Calu3 (cell line): ENCODE data around the gene EPB41L5. TPM values are rescaled to one million over a fixed set of nuclear protein-coding genes. Genes with fewer than 3 reads are reported as not detected.

ENCODE experiments used
- BruUV-seq: library from RNA; stranded (reverse); fragments of 400-500 nt; replicated peaks from 2 replicates; lab custom pipeline; 2021; lab: Mats Ljungman, UMichigan
- CTCF ChIA-PET: fragments of 300-600 bp; sonication (Branson Sonifier 250); formaldehyde crosslinking; loops from one replicate; lab custom pipeline; 2022; ENCODE audit warnings: antibody characterized with exemption; lab: Charles Lee
- DNase-seq: peaks from one replicate; pipeline ENCODE4 v3.0.0; 2022
- H3K27ac Mint-ChIP-seq: one replicate; pipeline ENCODE4 v1.8.0; 2022; ENCODE audit warnings: mixed read lengths; ENCODE audit not compliant: unreplicated experiment
- H3K27me3 Mint-ChIP-seq: one replicate; pipeline ENCODE4 v1.8.0; 2022; ENCODE audit warnings: mixed read lengths; ENCODE audit not compliant: unreplicated experiment
- H3K36me3 Mint-ChIP-seq: one replicate; pipeline ENCODE4 v1.8.0; 2022; ENCODE audit warnings: mild to moderate bottlenecking, moderate library complexity, mixed read lengths; ENCODE audit not compliant: insufficient read depth, unreplicated experiment
- H3K4me1 Mint-ChIP-seq: one replicate; pipeline ENCODE4 v1.8.0; 2022; ENCODE audit warnings: mild to moderate bottlenecking, low read depth, mixed read lengths; ENCODE audit not compliant: unreplicated experiment
- H3K4me3 Mint-ChIP-seq: one replicate; pipeline ENCODE4 v1.8.0; 2022; ENCODE audit warnings: mild to moderate bottlenecking, low read depth, moderate library complexity, mixed read lengths; ENCODE audit not compliant: unreplicated experiment
- H3K9me3 Mint-ChIP-seq: one replicate; pipeline ENCODE4 v1.8.0; 2022; ENCODE audit warnings: low read depth, mixed read lengths; ENCODE audit not compliant: unreplicated experiment
- intact Hi-C: fragments of 100-400 bp; cut with micrococcal nuclease; formaldehyde crosslinking; loops from one replicate; pipeline ENCODE4 v1.10.0; 2022; ENCODE audit not compliant: unreplicated experiment
- total RNA-seq: library from RNA; stranded (reverse); gene quantifications from 2 replicates; pipeline ENCODE4 v1.2.3, GENCODE V29; 2022
- TF ChIP-seq, protein P1 (sequence below): fragments of 200-600 bp; IDR thresholded peaks from one replicate; pipeline ENCODE4 v1.8.0; 2022; ENCODE audit warnings: antibody characterized with exemption; ENCODE audit not compliant: unreplicated experiment

The EPB41L5 gene
- total RNA-seq, 1 experiment from 2014 or later: 27.7 TPM

DNA sequence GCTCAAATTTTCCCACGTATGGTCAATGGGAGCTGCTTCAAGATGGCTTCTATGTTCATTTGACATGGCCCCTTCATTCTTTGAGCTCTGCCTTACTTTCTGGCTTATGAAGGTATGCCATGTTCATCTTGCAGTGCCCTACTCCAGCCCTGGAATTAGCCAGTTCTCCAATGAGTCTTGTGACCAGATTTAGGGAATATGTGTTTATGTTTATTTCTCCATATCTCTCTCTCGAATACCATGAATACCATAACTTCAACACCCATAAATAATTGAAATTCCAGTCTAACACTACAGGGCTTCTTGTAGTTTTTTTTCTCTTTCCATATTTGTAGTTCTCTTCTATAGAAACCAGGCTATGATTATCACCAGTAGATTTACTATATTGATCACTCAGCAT, 39.7 kb downstream of the EPB41L5 start:
- Mint-ChIP-seq H3K27ac (no peak overlapping the region), H3K4me1 (no peaks in the 10 kb centered on the region), H3K9me3 (peaks cover 6% of the 10 kb centered on the region), H3K36me3 (peaks cover 5% of the 10 kb centered on the region), H3K27me3 (no peaks in the 10 kb centered on the region), H3K4me3 (no peak overlapping the region)
- BruUV-seq: no TSS peak
- TF ChIP-seq, protein P1, sequence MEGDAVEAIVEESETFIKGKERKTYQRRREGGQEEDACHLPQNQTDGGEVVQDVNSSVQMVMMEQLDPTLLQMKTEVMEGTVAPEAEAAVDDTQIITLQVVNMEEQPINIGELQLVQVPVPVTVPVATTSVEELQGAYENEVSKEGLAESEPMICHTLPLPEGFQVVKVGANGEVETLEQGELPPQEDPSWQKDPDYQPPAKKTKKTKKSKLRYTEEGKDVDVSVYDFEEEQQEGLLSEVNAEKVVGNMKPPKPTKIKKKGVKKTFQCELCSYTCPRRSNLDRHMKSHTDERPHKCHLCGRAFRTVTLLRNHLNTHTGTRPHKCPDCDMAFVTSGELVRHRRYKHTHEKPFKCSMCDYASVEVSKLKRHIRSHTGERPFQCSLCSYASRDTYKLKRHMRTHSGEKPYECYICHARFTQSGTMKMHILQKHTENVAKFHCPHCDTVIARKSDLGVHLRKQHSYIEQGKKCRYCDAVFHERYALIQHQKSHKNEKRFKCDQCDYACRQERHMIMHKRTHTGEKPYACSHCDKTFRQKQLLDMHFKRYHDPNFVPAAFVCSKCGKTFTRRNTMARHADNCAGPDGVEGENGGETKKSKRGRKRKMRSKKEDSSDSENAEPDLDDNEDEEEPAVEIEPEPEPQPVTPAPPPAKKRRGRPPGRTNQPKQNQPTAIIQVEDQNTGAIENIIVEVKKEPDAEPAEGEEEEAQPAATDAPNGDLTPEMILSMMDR: no peak
- intact Hi-C loops: no loop called here
- CTCF ChIA-PET: no interaction called here
- no peak for DNase-seq

- CTCF ChIA-PET: no interaction called here
- intact Hi-C loops: no loop called here
- Mint-ChIP-seq H3K36me3 (peaks cover 5% of the 10 kb centered on the region), H3K4me3 (no peak overlapping the region), H3K27ac (no peak overlapping the region), H3K4me1 (no peaks in the 10 kb centered on the region), H3K9me3 (peaks cover 3% of the 10 kb centered on the region), H3K27me3 (no peaks in the 10 kb centered on the region)
- TF ChIP-seq, protein P1: no peak
- no TSS peak for BruUV-seq
- no peak for DNase-seq
These were observed 41.0 kb downstream of the EPB41L5 start for GRCh38 chr2:120053891-120054290.

- peaks cover 16% of the 10 kb centered on the region for H3K4me1 Mint-ChIP-seq
- no peak overlapping the region for H3K4me3 Mint-ChIP-seq
- H3K27me3 Mint-ChIP-seq: no peaks in the 10 kb centered on the region
- TF ChIP-seq, protein P1: no peak
- BruUV-seq: no TSS peak
- H3K9me3 Mint-ChIP-seq: peaks cover 3% of the 10 kb centered on the region
- no peak overlapping the region for H3K27ac Mint-ChIP-seq
- no peak for DNase-seq
- H3K36me3 Mint-ChIP-seq: peaks cover 5% of the 10 kb centered on the region
- intact Hi-C loops: no loop called here
- CTCF ChIA-PET: interaction anchor here (1.2 kb wide), 1 partner anchor 48 kb away, joined by 3 read pairs; no protein-coding TSS in a partner anchor
These were observed 46.6 kb downstream of the EPB41L5 start for GRCh38 chr2:120059483-120059882.

- no TSS peak for BruUV-seq
- CTCF ChIA-PET: no interaction called here
- H3K36me3 Mint-ChIP-seq: peaks cover 5% of the 10 kb centered on the region
- TF ChIP-seq, protein P1: no peak
- no peaks in the 10 kb centered on the region for H3K27me3 Mint-ChIP-seq
- no peak overlapping the region for H3K27ac Mint-ChIP-seq
- H3K4me1 Mint-ChIP-seq: peaks cover 20% of the 10 kb centered on the region
- DNase-seq: no peak
- peaks cover 3% of the 10 kb centered on the region for H3K9me3 Mint-ChIP-seq
- intact Hi-C loops: no loop called here
- H3K4me3 Mint-ChIP-seq: no peak overlapping the region
These were observed 47.3 kb downstream of the EPB41L5 start for GRCh38 chr2:120060088-120060623.
